CD4-positive, alpha-beta T cell treated with Interleukin-15 for 4 hours (primary cell): ENCODE results near the gene SYNJ2.

Source experiments
- DNase-seq: peaks from one replicate; pipeline ENCODE4 v3.0.0-alpha.2; 2020; ENCODE audit warnings: low spot score

Gene SYNJ2

DNA sequence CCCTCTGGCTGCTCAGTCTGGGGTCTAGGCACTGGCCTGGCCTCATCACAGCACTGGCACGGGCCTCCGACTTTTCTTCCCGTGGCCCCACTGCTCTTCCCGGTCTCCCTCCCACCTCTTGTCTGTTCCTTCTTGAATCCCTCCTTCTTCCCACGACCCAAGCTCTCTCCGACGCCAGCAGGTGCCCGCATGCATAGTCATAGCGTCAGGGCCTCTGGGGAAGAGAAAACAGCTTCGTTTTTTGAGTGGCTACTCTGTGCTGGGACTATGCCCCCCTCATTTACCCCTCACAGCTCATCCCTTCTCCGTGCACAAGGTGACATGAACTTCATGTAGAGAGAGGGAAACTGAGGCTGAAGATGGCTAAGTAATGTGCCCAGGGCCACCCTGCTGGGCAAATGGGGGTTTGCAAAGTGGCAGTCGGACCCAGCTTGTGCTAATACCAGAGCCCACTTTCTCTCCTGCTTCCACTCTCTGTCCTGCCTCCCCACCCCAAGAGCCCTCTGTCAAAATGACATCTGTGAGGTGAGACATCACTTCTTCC, 59.2 kb downstream of the SYNJ2 start:
- DNase-seq = no peak

DNA sequence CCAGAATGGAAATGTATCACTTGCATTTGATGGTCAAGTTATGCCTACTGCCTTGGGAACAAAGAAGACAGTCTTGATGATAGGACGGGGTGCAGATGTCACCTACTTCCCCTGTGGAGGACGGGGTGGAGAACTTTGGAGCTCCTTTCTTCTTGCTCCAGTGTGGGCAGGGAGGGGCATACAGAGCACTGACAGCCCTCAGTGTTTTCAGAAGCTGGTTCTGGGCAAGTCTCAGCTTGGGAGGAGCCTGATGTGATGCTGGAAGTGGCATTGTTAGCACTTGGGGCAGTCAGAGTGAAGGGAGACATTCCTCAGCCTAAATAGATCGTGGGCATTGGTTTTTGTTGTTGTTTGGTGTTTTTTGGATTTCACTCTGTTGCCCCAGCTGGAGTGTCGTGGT, 59.7 kb downstream of the SYNJ2 start:
- no peak for DNase-seq

DNA sequence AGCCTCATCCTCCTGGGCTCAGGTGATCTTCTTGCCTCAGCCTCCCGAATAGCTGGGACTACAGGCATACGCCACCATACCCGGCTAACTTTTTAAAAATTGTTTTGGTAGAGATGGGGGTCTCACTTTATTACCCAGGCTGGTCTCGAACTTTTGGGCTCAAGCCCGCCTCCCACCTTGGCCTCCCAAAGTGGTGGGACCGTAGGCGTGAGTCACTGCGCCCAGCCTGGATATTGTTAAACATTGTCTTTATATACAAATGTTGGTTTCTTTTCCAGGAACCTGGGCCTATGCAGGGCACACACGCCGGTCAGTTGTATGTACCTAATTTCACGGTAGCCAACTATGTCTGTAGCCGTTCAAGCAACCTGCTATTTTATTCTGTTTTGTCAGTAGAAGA, 60.1 kb downstream of the SYNJ2 start:
- DNase-seq = no peak

- no peak for DNase-seq
These were observed 60.7 kb downstream of the SYNJ2 start for GRCh38 chr6:158042245-158042798.

DNA sequence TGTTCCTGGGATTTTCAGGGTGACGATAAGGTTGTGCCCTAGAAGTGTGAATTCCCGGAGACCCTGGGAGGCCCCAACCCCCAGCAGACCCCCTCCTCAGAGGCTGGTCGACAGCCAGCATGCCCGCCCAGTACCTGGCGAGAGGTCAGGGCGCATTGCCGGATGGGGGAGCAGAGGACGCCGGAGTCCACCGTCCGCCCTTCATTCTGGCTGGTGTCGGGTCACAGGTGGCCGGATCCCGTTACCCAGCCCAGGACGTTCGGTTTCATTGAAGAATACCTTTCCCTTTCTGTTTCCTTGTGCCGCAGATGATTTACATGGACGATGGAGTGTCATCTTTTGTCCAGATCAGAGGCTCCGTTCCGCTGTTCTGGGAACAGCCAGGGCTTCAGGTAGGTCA, 61.3 kb downstream of the SYNJ2 start:
- no peak for DNase-seq

- DNase-seq = no peak
These were observed 62.2 kb downstream of the SYNJ2 start for GRCh38 chr6:158043586-158044524.

DNA sequence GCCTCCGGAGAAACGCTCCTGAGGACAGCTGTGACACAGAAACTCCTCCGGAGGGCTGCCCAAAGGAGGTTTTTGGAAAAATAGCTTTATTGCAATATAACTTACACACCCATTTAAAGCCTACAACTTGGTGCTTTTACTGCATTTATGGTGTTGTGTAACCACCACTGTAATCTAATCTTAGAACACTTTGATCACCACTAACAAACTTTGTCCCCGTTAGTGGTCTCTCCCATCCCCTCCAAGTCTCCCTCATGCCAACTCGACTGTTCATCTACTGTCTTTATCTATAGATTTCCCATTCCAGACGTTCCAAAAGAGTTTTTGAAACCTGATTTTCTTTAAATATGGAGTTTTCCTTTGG, 62.8 kb downstream of the SYNJ2 start:
- DNase-seq = no peak

DNA sequence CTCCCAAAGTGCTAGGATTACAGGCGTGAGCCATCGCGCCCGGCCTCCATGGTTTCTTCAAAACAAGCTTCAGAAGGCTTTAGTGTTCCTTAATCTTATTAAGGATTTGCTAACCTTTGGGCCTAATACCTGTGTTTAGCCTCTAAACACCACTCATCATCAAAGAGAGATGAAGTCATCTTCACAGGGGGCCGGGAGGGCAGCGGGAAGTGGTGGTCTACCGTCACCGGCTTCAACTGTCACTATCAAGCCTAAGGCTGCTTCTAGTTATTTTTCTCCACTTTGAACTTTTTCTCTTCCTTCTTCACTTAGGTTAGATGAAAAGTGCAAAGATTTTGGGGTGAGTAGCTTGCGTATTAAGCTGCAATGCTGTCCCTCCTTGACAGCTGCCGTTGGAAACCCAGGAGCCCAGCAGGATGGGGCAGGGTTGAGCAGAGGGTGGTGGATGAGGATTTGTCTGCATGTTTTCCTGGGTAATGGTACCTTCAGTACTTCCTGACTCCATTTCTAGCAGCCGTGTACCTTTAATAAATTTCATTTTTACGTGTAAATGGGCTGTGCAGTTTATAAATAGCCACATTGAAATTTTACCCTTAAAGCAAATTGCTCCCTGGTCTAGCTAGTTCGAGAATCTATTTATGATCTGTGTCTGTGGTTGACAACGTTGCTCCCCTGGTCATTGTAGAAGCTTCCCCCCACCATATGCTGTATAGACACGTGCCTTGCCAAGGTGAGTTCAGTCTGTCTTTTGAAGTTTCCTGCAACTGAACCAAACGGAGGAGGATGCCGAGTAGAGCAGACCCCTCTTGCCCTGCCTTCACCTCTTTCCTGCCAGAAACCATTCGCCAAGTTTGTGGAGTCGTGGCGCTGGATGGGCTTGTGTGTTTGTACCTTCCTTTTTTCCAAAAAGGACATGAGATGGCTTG, 64.8 kb downstream of the SYNJ2 start:
- no peak for DNase-seq

GRCh38 chr6:158047127-158047518, 65.5 kb downstream of the SYNJ2 start:
- DNase-seq = peak; percentile 21

- no peak for DNase-seq
These were observed 66.1 kb downstream of the SYNJ2 start for GRCh38 chr6:158047563-158048323.

DNA sequence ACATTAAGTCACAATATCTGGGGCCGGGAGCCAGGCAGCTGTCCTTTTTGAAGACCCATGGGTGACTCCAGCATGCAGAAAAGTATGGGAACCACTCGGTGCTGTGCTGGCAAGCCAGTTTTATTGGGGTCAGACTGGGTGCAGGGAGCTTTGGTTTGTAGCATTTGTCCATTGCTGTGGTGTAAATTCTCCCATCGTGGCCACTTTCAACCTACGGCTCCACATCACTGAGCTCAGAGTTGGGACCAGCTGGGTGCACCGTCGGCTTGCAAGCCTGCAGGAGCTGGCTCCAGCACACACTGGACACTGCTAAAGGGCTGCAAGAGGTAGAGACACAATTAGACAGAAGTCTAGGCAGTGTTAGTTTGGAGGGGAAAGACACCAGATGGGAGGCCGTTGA, 66.9 kb downstream of the SYNJ2 start:
- no peak for DNase-seq

- DNase-seq = no peak
These were observed 67.7 kb downstream of the SYNJ2 start for GRCh38 chr6:158049055-158050028.

DNA sequence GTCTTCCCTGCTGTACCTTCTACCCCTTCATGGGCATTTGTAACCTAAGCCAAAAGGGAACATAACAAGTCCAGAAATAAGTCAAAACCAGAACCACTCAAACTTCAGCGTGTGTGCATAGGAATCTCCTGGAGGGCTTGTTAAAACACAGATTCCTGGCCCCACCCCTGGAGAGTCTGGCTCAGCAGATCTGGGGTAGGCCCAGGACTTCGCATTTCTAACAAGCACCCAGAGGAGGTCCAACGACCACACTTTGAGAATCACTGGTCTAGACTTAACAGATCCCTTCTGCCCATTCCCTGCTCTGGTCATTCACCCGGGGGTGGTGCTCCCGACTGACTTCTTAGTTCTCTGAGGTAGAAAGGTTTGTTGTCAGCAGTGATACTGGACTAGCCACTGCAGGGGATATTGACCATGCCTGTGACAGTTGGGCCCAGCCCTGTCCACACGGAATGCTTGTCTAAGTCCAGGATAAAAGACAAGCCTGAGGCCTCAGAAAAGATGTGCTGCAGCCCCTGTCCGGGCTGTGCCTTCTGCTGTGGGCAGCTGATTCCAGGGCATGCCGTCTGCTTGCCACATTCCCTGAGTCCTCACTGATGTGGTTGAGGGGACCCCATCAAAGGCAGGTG, 68.6 kb downstream of the SYNJ2 start:
- DNase-seq = no peak

GRCh38 chr6:158050955-158051354, 69.3 kb downstream of the SYNJ2 start:
- no peak for DNase-seq

DNA sequence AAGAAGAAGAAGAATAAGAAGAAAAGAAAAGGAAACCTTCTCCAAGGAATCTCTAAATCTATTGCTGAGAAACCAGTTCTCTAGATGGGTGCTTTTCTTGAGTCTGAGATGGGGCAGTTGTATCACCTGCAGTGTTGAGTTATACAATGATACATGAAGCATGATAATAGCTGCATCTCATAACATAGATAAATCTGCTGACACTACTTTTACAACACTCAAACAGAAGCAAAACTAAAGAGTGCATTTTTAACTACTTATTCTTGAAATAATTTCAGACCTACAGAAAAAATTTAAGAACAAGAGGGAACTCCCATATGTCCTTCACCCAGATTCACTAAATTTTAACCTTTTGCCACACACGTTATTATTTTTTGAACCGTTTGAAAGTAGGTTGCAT, 70.3 kb downstream of the SYNJ2 start:
- DNase-seq = no peak

- no peak for DNase-seq
These were observed 72.0 kb downstream of the SYNJ2 start for GRCh38 chr6:158053377-158054313.

DNA sequence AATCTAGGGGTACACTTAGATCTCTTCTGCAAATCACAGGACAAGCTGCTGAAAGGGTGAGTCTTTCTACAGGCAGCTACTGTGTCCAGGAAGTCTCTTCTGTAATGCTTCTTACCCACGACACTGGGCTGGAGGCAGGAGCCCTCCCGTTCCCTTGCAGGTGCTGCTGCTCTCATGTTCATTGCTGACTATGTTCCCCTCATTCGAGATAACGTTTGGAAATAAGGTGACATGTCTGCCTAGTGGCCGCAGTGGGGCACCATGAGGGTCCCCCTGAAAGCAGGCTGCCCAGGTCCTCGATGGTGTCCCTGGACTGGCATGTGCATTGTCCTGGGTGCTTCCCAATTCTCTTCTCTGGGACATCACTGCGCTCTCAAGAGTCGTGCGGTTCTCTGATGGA, 74.7 kb downstream of the SYNJ2 start:
- no peak for DNase-seq

DNA sequence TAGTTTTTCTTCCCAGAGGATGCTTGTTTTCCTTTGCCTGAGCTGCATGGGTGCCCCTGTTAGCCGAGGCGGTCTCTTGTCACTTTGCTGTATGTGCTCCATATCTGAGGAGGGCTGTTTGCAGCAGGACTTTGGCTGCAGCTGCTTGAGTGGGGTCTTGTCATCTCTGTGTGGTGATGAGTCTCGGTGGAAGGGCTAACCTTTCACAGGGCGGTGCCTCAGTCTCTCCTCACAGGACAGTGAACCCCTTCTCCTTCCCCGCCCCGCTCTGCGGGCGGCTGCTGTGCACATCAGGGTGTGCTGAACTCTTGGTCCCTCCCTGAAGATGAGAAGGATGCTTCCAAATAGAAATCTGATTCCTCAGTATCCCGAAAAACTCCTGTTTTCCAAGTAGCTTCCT, 75.1 kb downstream of the SYNJ2 start:
- no peak for DNase-seq
